Measurements from ENCODE around the gene SFRP4. TPM values are rescaled to one million over a fixed set of nuclear protein-coding genes. Genes with fewer than 3 reads are reported as not detected.

The SFRP4 gene
- polyA plus RNA-seq, 1 of the 3 experiments (the other 2 are of a cell fraction), result not detected

GRCh38 chr7:37899712-37900247 is 16.8 kb downstream of the SFRP4 start:
- DNase-seq, result no peak
- ChIA-PET POLR2A (no interaction called here), CTCF (interaction anchor here (0.7 to 11.8 kb wide), 11 partner anchors 17 to 692 kb away, joined by 3 to 280 read pairs (median 6); partner anchors contain the start of genes EPDR1 and SFRP4)
- Histone ChIP-seq H3K4me3 (ENCODE audit: low read depth in 2 of 2, low read length in 1 of 2) (no peak overlapping the region), H3K79me2 (ENCODE audit: insufficient read depth) (no peaks in the 10 kb centered on the region), H4K20me1 (ENCODE audit: insufficient read depth) (no peaks in the 10 kb centered on the region), H3K27me3 (ENCODE audit: insufficient read depth) (no peaks in the 10 kb centered on the region), H3K4me2 (no peak overlapping the region), H3F3A (replicated peaks; ENCODE audit: insufficient read depth) (no peaks in the 10 kb centered on the region), H3K9me3 (no peaks in the 10 kb centered on the region), H3K9me2 (no peaks in the 10 kb centered on the region), H3K9ac (no peak overlapping the region), H3K27ac (ENCODE audit: low read depth in 2 of 2, low read length in 1 of 2) (no peak overlapping the region), H3K4me1 (ENCODE audit: control insufficient read depth in 1 of 2, insufficient read depth in 2 of 2, low read depth in 1 of 2, low read length in 1 of 2) (peaks cover 0 to 8% of the 10 kb centered on the region in 2 experiments; a peak in 3 of 4 replicates), H3K36me3 (replicated peaks in 1 of 2; ENCODE audit: control insufficient read depth in 1 of 2, insufficient read depth in 2 of 2, low read length in 1 of 2) (no peaks in the 10 kb centered on the region), H2AFZ (ENCODE audit: low read depth) (no peak overlapping the region)
- 17% methylated on average over 3 of the region's 3 CpGs for WGBS (ENCODE audit: low lambda C conversion rate)
- TF ChIP-seq FOXM1 (IDR thresholded peaks at IDR 0.05; ENCODE audit: low read depth) (no peak), RCOR1 (IDR thresholded peaks at IDR 0.05; ENCODE audit: low read length) (no peak), ELF1 (IDR thresholded peaks at IDR 0.05) (no peak), RFX5 (IDR thresholded peaks at IDR 0.05; ENCODE audit: low read length) (no peak), PBX3 (IDR thresholded peaks at IDR 0.05) (no peak), MXI1 (IDR thresholded peaks at IDR 0.05; ENCODE audit: low read depth, low read length) (no peak), GATA2 (CRISPR knock-in tag; IDR thresholded peaks at IDR 0.05) (no peak), NRF1 (IDR thresholded peaks at IDR 0.05; ENCODE audit: low read depth, low read length) (no peak), FOSL2 (IDR thresholded peaks at IDR 0.05; ENCODE audit: borderline replicate concordance, low read depth) (no peak), JUND (IDR thresholded peaks at IDR 0.05) (no peak), CHD2 (IDR thresholded peaks at IDR 0.05; ENCODE audit: low read length, partially characterized antibody) (no peak), RXRA (IDR thresholded peaks at IDR 0.05; ENCODE audit: borderline replicate concordance, low read depth) (no peak)
- TF ChIP-seq, protein P1, sequence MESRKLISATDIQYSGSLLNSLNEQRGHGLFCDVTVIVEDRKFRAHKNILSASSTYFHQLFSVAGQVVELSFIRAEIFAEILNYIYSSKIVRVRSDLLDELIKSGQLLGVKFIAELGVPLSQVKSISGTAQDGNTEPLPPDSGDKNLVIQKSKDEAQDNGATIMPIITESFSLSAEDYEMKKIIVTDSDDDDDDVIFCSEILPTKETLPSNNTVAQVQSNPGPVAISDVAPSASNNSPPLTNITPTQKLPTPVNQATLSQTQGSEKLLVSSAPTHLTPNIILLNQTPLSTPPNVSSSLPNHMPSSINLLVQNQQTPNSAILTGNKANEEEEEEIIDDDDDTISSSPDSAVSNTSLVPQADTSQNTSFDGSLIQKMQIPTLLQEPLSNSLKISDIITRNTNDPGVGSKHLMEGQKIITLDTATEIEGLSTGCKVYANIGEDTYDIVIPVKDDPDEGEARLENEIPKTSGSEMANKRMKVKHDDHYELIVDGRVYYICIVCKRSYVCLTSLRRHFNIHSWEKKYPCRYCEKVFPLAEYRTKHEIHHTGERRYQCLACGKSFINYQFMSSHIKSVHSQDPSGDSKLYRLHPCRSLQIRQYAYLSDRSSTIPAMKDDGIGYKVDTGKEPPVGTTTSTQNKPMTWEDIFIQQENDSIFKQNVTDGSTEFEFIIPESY (IDR thresholded peaks at IDR 0.05; ENCODE audit: borderline replicate concordance, low read depth), result no peak
- TF ChIP-seq, protein P2, sequence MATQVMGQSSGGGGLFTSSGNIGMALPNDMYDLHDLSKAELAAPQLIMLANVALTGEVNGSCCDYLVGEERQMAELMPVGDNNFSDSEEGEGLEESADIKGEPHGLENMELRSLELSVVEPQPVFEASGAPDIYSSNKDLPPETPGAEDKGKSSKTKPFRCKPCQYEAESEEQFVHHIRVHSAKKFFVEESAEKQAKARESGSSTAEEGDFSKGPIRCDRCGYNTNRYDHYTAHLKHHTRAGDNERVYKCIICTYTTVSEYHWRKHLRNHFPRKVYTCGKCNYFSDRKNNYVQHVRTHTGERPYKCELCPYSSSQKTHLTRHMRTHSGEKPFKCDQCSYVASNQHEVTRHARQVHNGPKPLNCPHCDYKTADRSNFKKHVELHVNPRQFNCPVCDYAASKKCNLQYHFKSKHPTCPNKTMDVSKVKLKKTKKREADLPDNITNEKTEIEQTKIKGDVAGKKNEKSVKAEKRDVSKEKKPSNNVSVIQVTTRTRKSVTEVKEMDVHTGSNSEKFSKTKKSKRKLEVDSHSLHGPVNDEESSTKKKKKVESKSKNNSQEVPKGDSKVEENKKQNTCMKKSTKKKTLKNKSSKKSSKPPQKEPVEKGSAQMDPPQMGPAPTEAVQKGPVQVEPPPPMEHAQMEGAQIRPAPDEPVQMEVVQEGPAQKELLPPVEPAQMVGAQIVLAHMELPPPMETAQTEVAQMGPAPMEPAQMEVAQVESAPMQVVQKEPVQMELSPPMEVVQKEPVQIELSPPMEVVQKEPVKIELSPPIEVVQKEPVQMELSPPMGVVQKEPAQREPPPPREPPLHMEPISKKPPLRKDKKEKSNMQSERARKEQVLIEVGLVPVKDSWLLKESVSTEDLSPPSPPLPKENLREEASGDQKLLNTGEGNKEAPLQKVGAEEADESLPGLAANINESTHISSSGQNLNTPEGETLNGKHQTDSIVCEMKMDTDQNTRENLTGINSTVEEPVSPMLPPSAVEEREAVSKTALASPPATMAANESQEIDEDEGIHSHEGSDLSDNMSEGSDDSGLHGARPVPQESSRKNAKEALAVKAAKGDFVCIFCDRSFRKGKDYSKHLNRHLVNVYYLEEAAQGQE (IDR thresholded peaks at IDR 0.05; ENCODE audit: low read depth, low read length), result no peak

Measured in SK-N-SH (cell line).